HG03196 (cell line): ENCODE measurements around the gene DCDC2C.
"Not testable (repeated sequence)": the region's sequence is repeated elsewhere in the genome, so short reads cannot be mapped to it uniquely, and the experiment has no call there.

ENCODE experiments used
- ATAC-seq: cut with Tn5 transposase; IDR thresholded peaks from one replicate; pipeline ENCODE4 v1.9.1; 2021; ENCODE audit not compliant: unreplicated experiment

The DCDC2C gene, protein sequence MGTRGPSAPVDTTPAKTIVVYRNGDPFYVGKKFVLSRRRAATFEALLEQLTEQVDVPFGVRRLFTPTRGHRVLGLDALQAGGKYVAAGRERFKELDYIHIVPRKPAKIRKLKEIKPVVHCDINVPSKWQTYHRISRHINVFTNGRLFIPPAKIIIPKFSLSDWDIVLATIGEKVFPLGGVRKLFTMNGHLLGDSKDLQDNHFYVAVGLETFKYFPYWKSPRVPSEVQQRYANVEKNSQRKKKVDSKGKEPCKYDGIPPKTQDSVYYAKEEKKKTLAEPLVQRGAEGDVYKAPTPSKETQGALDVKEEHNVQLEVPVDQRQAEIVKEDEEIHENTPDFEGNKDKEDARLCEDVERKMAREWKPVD

GRCh38 chr2:3703236-3703756 is at the start of gene DCDC2C:
DCDC2C (plus strand) TSS chr2:3703575; CDS start chr2:3703752, 177 bp downstream.
- ATAC-seq: no peak

- no peak for ATAC-seq
These were observed 49.4 kb upstream of the DCDC2C start for GRCh38 chr2:3654011-3654410.

DNA sequence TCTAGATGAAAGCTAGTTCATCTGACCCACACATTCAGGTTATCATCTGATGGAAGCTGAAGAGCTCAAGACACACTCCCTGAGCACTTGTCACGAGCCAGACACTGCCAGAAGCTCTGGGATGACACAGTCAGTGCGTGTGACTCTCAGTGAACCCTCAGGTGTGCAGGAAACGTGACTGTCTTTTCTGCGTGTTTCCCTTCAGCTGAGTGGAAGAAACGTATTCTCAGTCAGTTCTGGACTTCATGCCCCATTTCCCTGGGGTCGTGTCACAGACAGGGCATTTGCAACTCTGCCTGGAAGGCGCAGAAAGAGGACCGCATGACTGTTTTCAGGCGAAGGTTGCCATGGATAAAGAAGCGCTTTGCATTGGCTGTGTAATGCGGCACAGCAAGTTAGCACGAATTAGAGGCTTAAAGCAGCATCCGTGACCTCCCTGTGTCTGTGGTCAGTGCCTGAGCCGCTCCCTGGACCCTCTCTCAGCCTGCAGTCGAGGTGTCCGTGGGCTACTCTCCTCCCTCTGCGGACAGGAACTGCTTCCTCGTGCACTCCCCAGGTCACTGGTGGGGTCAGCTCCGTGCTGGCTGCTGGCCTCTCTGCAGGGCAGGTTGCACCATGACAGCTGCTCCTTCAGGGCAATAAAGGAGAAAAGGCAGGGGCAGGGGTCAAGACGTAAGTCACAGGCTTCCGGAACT is 48.7 kb upstream of the DCDC2C start:
- ATAC-seq: no peak

GRCh38 chr2:3655871-3656761 is 47.3 kb upstream of the DCDC2C start:
- no peak for ATAC-seq

GRCh38 chr2:3656762-3657721 is 46.3 kb upstream of the DCDC2C start:
- ATAC-seq: no peak

DNA sequence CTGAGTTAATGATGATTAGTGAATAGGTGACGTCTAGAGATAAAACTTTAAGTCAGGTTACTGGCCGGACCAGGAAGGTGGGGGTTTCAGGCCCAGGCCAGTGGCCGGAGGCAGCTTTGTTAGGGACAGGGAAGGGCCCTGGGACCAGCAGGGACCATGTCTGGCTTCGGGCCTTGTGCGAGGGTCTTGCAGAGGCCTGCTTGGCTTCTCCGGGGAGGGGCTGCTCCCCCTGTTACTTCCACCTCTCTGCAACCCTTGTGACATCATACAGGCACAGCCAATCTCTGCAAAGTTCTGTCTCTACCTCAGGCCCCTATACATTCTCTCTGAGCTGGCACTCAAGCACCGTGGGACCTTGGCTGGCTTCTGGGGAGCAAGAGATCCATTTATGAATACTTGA is 45.5 kb upstream of the DCDC2C start, which contains the start of gene ALLC:
TSS of gene ALLC (plus strand) at position 320 of the 400 bp plus-strand sequence. CDS start 12,958 bp downstream, outside the sequence.
- ATAC-seq: no peak

DNA sequence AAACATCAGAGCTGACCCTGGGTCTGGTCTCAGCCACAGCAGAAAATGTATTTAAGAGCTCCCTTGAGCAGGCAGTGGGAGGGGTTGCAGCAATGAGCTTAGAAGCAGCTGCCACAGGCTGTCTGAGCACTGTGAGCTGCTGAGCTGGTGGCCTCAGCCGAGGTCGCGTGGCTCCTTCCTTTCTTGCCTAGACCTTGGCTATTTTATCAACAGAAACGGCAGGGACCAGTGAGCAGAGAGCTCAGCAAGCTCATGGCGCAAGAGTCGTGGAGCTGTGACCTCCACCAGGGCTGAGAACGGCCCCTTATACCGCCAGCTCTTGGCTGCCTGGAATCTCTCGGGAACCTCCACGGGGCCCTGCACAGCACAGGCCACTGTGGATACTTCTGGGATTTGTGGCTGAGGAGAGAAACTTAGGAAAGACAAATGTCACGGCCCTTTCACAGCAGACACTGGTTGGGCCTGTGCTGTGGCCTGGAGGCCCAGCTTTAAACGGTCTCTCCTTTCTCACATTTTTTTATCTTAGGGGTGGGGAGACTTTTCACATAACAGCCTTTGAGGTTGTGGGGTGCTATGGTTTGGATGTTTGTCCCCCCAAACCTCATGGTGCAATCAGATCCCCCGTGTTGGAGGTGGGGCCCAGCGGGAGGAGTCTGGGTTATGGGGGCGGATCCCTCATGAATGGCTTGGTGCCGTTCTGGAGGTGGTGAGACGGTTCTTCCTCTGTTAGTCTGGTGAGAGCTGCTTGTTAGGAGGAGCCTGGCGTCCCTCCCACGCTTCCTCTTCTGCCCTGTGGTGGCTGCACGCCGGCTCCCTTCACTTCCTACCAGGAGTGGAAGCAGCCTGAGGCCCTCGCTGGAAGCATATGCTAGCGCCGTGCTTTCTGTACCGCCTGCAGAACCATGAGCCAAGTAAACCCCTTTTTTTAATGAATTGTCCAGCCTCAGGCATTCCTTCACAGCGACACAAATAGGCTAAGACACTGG is 43.6 kb upstream of the DCDC2C start:
- ATAC-seq: no peak

GRCh38 chr2:3660640-3661039 is 42.7 kb upstream of the DCDC2C start:
- not testable (repeated sequence) for ATAC-seq

DNA sequence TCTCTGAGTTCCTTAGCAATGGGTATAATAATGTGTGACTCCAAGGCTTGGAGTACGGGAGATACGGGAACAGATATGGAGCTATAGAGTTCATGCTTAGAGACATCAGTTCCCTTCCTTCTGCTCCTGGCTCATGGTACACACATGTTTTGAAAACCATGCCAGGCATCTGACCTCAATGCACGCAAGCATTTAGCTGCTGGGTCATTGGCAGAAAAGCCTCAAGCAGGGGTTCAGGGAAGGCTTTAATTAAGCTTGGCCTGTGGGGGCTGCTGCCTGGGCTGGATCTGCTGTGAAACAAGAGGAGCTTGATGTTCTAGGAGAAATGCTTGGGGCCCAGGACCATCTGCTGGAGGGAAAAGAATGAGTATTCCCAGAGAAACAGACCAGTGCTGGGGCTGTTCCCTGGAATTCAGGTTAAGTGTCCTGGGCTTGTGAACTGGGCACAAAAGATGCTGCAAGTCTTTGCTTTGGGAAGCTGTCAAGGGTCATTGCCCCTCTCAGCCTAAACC is 42.2 kb upstream of the DCDC2C start:
- no peak for ATAC-seq

GRCh38 chr2:3662239-3662638 is 41.1 kb upstream of the DCDC2C start:
- ATAC-seq: no peak

GRCh38 chr2:3664118-3664517 is 39.3 kb upstream of the DCDC2C start:
- ATAC-seq: no peak

DNA sequence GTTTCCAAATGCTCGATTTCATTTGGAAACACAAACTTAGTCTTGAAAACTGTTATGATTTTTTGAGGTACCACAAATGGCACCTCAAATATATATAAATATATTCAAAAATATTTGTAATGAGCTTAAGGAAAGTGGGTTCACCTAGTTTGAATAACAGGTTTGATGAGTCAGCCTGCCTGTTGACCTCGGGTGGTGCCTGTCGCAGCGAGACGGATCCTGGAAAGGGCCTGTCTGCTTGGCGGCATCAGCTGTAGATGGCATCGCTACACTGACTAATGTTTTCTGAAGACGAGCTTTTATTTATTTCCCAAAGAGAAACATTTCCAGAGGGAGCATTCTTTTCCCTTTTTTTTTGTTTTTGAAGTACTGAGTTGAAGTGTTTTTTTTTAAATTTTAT is 38.5 kb upstream of the DCDC2C start:
- no peak for ATAC-seq

- no peak for ATAC-seq
These were observed 37.3 kb upstream of the DCDC2C start for GRCh38 chr2:3665886-3666612.

DNA sequence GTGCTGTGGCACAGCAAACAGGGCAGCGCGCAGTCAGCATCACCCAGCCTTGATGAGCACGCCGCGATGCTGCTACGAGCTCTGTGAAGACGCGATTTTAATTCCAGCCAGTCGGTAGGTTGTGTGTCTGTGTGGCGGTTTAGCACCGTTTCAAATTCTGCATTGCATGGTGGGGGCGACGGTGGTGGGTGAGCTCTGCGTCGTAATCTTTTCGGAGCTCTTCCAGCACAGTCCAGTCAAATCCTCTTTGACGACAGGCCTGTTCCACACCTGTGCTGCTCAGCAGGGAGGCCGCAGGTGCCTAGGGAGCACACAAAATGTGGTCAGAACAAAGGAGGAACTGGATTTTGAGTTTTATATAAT is 36.8 kb upstream of the DCDC2C start:
- no peak for ATAC-seq

DNA sequence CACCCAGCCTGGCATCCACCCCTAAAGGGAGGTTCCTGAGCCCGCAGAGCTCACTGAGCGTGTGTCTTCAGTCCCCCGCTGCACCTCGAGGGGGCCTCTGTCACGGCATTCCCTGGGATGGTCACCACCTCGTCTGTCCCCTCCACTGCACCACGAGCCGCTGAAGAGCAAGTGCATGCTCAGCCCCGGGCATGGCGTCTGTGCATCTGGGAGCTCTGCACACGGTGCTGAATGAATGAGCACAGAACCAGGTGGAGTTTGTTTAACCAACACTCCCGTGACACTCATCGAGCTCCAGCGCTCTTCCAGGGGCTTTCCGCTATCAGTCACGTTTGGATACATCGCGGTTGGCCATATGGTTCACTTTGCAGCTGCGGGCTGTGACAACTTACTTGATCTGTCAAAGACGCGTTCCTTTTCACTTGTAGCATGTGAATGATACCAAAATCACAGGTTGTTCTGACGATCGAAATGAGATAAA is 36.2 kb upstream of the DCDC2C start:
- ATAC-seq: no peak

DNA sequence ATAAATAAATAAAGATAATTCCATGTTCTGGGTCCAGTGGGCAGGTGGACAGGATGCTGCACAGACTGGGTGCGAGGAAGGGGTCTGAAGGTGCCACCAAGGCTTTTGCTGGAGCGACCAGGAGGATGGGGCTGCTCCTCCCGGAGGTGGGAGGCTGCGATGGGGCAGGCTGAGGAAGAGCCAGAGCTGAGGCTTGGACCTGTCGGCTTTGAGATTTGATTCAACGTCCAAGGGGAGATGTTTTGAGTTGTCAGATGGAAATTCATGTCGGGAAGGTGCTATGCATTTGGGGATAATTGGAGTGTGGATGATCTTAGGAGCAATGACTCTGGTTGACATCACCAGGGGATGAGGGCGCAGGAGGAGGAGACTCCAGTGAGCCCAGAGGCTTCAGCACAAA is 33.7 kb upstream of the DCDC2C start:
- ATAC-seq: no peak

DNA sequence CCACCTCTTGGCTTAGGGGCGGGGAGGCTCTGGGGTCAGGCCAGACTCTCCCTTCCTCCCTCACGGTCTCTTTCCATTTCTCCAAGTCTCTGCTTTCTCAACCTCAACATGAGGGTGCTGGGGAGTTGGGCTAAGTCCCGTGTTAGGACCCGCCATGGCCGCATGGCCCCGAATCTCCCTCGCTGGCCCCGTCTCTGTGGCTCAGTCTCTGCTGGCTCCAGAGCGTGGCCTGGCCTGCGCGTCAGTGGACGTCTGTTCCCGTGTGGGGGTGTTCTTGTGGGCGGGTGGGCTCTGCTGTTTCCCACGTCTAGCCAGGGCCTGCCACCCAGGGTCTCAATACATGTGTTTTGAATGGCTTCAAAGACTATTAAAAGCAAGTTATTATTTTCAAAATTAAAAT is 33.0 kb upstream of the DCDC2C start:
- ATAC-seq: no peak

GRCh38 chr2:3670941-3671340 is 32.4 kb upstream of the DCDC2C start:
- ATAC-seq: no peak
